SU-DHL-6 (cell line): ENCODE results near the gene FMNL1.

ENCODE experiments used
- H2AFZ ChIP-seq: fragments of 200-600 bp; sonication (generic); 2 replicates; pipeline ENCODE4 v1.6.1; 2014; ENCODE audit warnings: low read depth, mild to moderate bottlenecking, moderate library complexity, mixed read lengths, antibody characterized with exemption, low read length; ENCODE audit not compliant: severe bottlenecking
- H3F3A ChIP-seq: fragments of 200-600 bp; shearing (Covaris generic); 2 replicates; pipeline ENCODE4 v1.6.0; 2016; ENCODE audit warnings: antibody characterized with exemption, mild to moderate bottlenecking; ENCODE audit not compliant: insufficient read depth
- H3K27ac ChIP-seq: fragments of 200-600 bp; sonication (generic); 2 replicates; pipeline ENCODE4 v1.5.1; 2016; ENCODE audit warnings: low read depth, mild to moderate bottlenecking, low read length, moderate library complexity, mixed read lengths
- H3K27me3 ChIP-seq: fragments of 200-600 bp; sonication (generic), shearing (Covaris generic); 2 replicates; pipeline ENCODE4 v1.6.0; 2014; ENCODE audit warnings: mild to moderate bottlenecking, low read length
- H3K36me3 ChIP-seq: fragments of 200-600 bp; sonication (generic); 2 replicates; pipeline ENCODE4 v1.6.1; 2014; ENCODE audit warnings: mild to moderate bottlenecking, low read length, mixed read lengths
- H3K4me2 ChIP-seq: fragments of 300-600, 200-600 bp; shearing (Covaris generic), sonication (generic); 2 replicates; pipeline ENCODE4 v1.6.0; 2014; ENCODE audit warnings: low read length, low read depth, mild to moderate bottlenecking; ENCODE audit not compliant: poor library complexity, severe bottlenecking
- H3K4me3 ChIP-seq: fragments of 200-600 bp; sonication (generic); 2 replicates; pipeline ENCODE4 v1.5.1; 2014; ENCODE audit warnings: antibody characterized with exemption, low read length, mild to moderate bottlenecking, mixed read lengths; ENCODE audit not compliant: insufficient read depth, poor library complexity, severe bottlenecking
- H3K79me2 ChIP-seq: fragments of 200-600 bp; sonication (generic); 2 replicates; pipeline ENCODE4 v1.6.1; 2014; ENCODE audit warnings: mild to moderate bottlenecking, low read length, moderate library complexity; ENCODE audit not compliant: insufficient read depth
- H3K9ac ChIP-seq: fragments of 200-600 bp; sonication (generic); 2 replicates; pipeline ENCODE4 v1.7.0; 2014; ENCODE audit warnings: mild to moderate bottlenecking, low read length
- H3K9me2 ChIP-seq: fragments of 200-600 bp; sonication (generic); replicated peaks from 2 replicates; pipeline ENCODE4 v1.6.1; 2014; ENCODE audit warnings: low read length; ENCODE audit not compliant: insufficient read depth
- H3K9me3 ChIP-seq: fragments of 200-600 bp; sonication (generic); 2 replicates; pipeline ENCODE4 v1.6.1; 2014; ENCODE audit warnings: low read length, mixed read lengths; ENCODE audit not compliant: insufficient read depth
- H4K20me1 ChIP-seq: fragments of 200-600 bp; sonication (generic); 2 replicates; pipeline ENCODE4 v1.6.1; 2014; ENCODE audit warnings: low read depth, mild to moderate bottlenecking, antibody characterized with exemption, low read length, moderate library complexity, mixed read lengths
- EZH2phosphoT487 ChIP-seq: fragments of 200-600 bp; sonication (generic), shearing (Covaris generic); conservative IDR thresholded peaks from 2 replicates; pipeline ENCODE4 v1.6.1; 2018; ENCODE audit warnings: mild to moderate bottlenecking, antibody characterized with exemption, low read length, moderate library complexity, mixed read lengths
- TF ChIP-seq, protein P1 (sequence below): fragments of 200-600 bp; sonication (generic); IDR thresholded peaks from one replicate; pipeline ENCODE4 v1.5.1; 2017; ENCODE audit warnings: antibody characterized with exemption, mild to moderate bottlenecking, low read length, moderate library complexity; ENCODE audit not compliant: insufficient read depth, poor library complexity, severe bottlenecking

The FMNL1 gene

GRCh38 chr17:45240905-45241327 is 19.2 kb downstream of the FMNL1 start:
- H4K20me1 ChIP-seq, result no peaks in the 10 kb centered on the region
- no peak overlapping the region for H2AFZ ChIP-seq
- no peaks in the 10 kb centered on the region for H3K9me2 ChIP-seq
- 0 out of 2 replicates have a peak, but pooled peaks cover 4% of the 10 kb centered on the region for H3K36me3 ChIP-seq
- no peak overlapping the region for H3K4me3 ChIP-seq
- H3K27me3 ChIP-seq, result no peaks in the 10 kb centered on the region
- H3F3A ChIP-seq, result no peaks in the 10 kb centered on the region
- TF ChIP-seq, protein P1, sequence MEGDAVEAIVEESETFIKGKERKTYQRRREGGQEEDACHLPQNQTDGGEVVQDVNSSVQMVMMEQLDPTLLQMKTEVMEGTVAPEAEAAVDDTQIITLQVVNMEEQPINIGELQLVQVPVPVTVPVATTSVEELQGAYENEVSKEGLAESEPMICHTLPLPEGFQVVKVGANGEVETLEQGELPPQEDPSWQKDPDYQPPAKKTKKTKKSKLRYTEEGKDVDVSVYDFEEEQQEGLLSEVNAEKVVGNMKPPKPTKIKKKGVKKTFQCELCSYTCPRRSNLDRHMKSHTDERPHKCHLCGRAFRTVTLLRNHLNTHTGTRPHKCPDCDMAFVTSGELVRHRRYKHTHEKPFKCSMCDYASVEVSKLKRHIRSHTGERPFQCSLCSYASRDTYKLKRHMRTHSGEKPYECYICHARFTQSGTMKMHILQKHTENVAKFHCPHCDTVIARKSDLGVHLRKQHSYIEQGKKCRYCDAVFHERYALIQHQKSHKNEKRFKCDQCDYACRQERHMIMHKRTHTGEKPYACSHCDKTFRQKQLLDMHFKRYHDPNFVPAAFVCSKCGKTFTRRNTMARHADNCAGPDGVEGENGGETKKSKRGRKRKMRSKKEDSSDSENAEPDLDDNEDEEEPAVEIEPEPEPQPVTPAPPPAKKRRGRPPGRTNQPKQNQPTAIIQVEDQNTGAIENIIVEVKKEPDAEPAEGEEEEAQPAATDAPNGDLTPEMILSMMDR, result no peak
- TF ChIP-seq EZH2phosphoT487, result no peak
- no peak overlapping the region for H3K9ac ChIP-seq
- H3K4me2 ChIP-seq, result no peak overlapping the region
- no peaks in the 10 kb centered on the region for H3K9me3 ChIP-seq
- H3K27ac ChIP-seq, result no peak overlapping the region
- no peaks in the 10 kb centered on the region for H3K79me2 ChIP-seq

DNA sequence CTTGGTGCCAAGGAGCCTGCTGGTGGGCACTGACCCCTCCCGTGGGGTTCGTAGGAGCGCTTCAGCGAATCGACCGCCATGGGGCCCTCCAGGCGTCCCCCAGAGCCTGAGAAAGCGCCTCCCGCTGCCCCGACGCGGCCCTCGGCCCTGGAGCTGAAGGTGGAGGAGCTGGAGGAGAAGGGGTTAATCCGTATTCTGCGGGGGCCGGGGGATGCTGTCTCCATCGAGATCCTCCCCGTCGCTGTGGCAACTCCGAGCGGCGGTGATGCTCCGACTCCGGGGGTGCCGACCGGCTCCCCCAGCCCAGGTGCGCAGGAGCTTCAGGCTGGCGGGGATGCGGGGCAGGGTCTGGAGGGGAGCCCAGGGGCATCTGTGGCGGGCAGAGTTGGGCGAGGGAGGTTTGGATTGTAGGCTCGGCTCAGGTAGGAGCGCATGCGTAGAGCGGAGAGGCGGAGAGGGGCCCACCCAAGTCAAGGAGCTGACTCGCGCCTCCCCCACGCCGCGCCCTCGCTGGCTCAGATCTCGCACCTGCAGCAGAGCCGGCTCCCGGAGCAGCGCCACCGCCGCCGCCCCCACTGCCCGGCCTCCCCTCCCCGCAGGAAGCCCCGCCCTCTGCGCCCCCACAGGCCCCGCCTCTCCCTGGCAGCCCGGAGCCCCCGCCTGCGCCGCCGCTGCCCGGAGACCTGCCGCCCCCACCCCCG is 19.8 kb downstream of the FMNL1 start:
- Histone ChIP-seq H3K27me3 (no peaks in the 10 kb centered on the region), H3K79me2 (no peaks in the 10 kb centered on the region), H3K9me2 (no peaks in the 10 kb centered on the region), H3K4me3 (no peak overlapping the region), H2AFZ (no peak overlapping the region), H4K20me1 (no peaks in the 10 kb centered on the region), H3K9me3 (no peaks in the 10 kb centered on the region), H3F3A (no peaks in the 10 kb centered on the region), H3K27ac (no peak overlapping the region), H3K4me2 (no peak overlapping the region), H3K36me3 (0 out of 2 replicates have a peak, but pooled peaks cover 4% of the 10 kb centered on the region), H3K9ac (no peak overlapping the region)
- TF ChIP-seq, protein P1, result no peak
- TF ChIP-seq EZH2phosphoT487, result no peak

DNA sequence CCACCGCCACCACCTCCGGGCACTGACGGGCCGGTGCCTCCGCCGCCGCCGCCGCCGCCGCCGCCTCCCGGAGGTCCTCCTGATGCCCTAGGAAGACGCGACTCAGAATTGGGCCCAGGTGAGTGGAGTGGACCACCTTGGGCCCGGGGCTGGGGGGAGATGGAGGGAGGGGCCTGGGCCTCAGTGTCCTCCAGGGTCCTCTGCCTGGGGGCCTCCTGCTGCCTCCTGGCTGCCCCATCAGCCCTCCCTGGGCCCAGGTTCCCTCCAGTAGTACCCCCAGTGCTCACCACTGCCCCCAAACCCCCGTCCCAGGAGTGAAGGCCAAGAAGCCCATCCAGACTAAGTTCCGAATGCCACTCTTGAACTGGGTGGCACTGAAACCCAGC is 20.3 kb downstream of the FMNL1 start:
- 0 out of 2 replicates have a peak, but pooled peaks cover 4% of the 10 kb centered on the region for H3K36me3 ChIP-seq
- H2AFZ ChIP-seq, result no peak overlapping the region
- H3F3A ChIP-seq, result peaks cover under 1% of the 10 kb centered on the region; the same call in 1 of the 2 replicates
- no peak overlapping the region for H3K9ac ChIP-seq
- no peak overlapping the region for H3K27ac ChIP-seq
- H4K20me1 ChIP-seq, result no peaks in the 10 kb centered on the region
- TF ChIP-seq EZH2phosphoT487, result no peak
- TF ChIP-seq, protein P1, result no peak
- no peaks in the 10 kb centered on the region for H3K9me3 ChIP-seq
- H3K27me3 ChIP-seq, result no peaks in the 10 kb centered on the region
- H3K9me2 ChIP-seq, result no peaks in the 10 kb centered on the region
- H3K4me3 ChIP-seq, result no peak overlapping the region
- H3K4me2 ChIP-seq, result no peak overlapping the region
- no peaks in the 10 kb centered on the region for H3K79me2 ChIP-seq
